ENCODE measurements around the gene KCNK18.
"Not testable (repeated sequence)": the region's sequence is repeated elsewhere in the genome, so short reads cannot be mapped to it uniquely, and the experiment has no call there.

The KCNK18 gene

DNA sequence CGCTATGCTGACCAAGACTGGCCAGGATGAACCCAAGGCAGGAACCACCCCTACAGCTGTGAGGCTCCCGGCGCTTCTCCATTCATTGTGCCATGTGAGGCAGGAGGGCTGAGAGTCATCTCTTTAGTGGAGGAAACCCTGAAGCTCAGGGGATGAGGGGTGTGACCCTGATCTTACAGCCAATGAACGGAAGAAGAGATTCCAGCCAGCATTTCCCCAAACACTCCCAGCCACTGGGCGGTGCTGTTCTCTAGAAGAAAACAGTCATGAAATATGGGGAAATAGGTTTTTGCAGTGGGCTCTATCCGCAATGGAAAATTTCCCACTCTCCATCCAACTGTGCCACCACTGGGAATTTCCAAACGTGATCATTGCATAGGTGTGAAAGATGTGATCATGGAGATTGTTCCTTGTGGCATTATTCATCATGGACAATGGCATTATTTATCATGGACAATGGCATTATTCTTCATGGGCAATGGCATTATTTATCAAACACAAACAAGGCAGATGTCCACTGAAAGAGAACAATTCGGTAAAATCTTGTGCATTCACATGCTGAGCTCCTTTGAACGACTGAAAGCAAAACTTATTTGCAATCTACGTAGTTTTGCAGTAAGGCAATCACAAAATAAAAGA is 29.6 kb downstream of the KCNK18 start:
- Histone ChIP-seq H3K36me3 (ENCODE audit: control insufficient read depth in 4 of 4, insufficient read depth in 4 of 4, low read length in 3 of 4) (no peaks in the 10 kb centered on the region), H3K27me3 (replicated peaks in 2 of 5; ENCODE audit: control insufficient read depth in 4 of 5, insufficient read depth in 5 of 5, low read length in 4 of 5) (peaks cover 0 to 3% (median 0%) of the 10 kb centered on the region in 5 experiments), H3K27ac (ENCODE audit: insufficient read depth in 1 of 2, low read depth in 1 of 2, low read length in 2 of 2, poor library complexity in 1 of 2, severe bottlenecking in 2 of 2) (no peak overlapping the region), H3K4me1 (ENCODE audit: control extremely low read depth in 1 of 4, control insufficient read depth in 4 of 4, insufficient read depth in 4 of 4, low read length in 3 of 4) (no peaks in the 10 kb centered on the region), H3K9me3 (ENCODE audit: control extremely low read depth in 1 of 5, control insufficient read depth in 4 of 5, insufficient read depth in 2 of 5, low read depth in 1 of 5, low read length in 4 of 5) (peaks cover 0 to 3% (median 0%) of the 10 kb centered on the region in 5 experiments), H3K4me3 (ENCODE audit: control insufficient read depth in 1 of 7, extremely low read depth in 1 of 7, insufficient read depth in 4 of 7, low read depth in 2 of 7, low read length in 6 of 7) (no peak overlapping the region)
- WGBS (ENCODE audit: insufficient coverage) = 7% methylated on average over 3 of the region's 10 CpGs
- ChIA-PET CTCF (interaction anchor here (0.6 to 8.7 kb wide), 25 partner anchors 9 to 1184 kb away, joined by 3 to 148 read pairs (median 5); no protein-coding TSS in a partner anchor), POLR2A (interaction anchor here (0.6 kb wide), 1 partner anchor 762 kb away, joined by 4 read pairs; no protein-coding TSS in a partner anchor)
- DNase-seq = peak; percentile 69 to 83 (median 79)

DNA sequence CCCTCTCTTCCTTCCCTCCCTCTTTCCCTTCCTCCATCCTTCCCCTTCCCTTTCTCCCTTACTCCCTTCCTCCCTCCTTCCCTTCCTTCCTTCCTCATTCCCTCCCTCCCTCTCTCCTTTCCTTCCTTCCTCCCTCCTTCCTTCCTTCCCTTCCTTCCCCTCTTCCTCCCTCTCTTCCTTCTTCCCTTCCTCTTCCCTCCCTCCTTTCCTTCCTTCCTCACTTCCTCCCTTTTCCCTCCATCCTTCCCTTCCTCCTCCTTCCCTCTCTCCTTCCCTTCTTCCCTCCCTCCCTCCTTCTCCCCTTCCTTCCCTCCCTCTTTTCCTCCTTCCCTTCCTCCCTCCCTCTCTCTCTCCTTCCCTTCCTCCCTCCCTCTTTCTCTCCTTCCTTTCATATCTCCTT is 30.9 kb downstream of the KCNK18 start:
- ChIA-PET CTCF (interaction anchor here (1.0 to 8.7 kb wide), 9 partner anchors 8 to 248 kb away, joined by 3 to 148 read pairs (median 4); no protein-coding TSS in a partner anchor), POLR2A (interaction anchor here (0.6 kb wide), 2 partner anchors 33 to 202 kb away, joined by 3 read pairs; no protein-coding TSS in a partner anchor)
- no peak overlapping the region for H3K27ac ChIP-seq (ENCODE audit: insufficient read depth in 1 of 2, low read depth in 1 of 2, low read length in 2 of 2, poor library complexity in 1 of 2, severe bottlenecking in 2 of 2)
- H3K36me3 ChIP-seq (ENCODE audit: control insufficient read depth in 4 of 4, insufficient read depth in 4 of 4, low read length in 3 of 4) = no peaks in the 10 kb centered on the region
- H3K27me3 ChIP-seq (replicated peaks in 2 of 5; ENCODE audit: control insufficient read depth in 4 of 5, insufficient read depth in 5 of 5, low read length in 4 of 5) = peaks cover 0 to 3% (median 0%) of the 10 kb centered on the region in 5 experiments
- H3K4me3 ChIP-seq (ENCODE audit: control insufficient read depth in 1 of 7, extremely low read depth in 1 of 7, insufficient read depth in 4 of 7, low read depth in 2 of 7, low read length in 6 of 7) = no peak overlapping the region
- H3K4me1 ChIP-seq (ENCODE audit: control extremely low read depth in 1 of 4, control insufficient read depth in 4 of 4, insufficient read depth in 4 of 4, low read length in 3 of 4) = no peaks in the 10 kb centered on the region
- DNase-seq = no peak
- peaks cover 0 to 3% (median 0%) of the 10 kb centered on the region in 5 experiments for H3K9me3 ChIP-seq (ENCODE audit: control extremely low read depth in 1 of 5, control insufficient read depth in 4 of 5, insufficient read depth in 2 of 5, low read depth in 1 of 5, low read length in 4 of 5)

DNA sequence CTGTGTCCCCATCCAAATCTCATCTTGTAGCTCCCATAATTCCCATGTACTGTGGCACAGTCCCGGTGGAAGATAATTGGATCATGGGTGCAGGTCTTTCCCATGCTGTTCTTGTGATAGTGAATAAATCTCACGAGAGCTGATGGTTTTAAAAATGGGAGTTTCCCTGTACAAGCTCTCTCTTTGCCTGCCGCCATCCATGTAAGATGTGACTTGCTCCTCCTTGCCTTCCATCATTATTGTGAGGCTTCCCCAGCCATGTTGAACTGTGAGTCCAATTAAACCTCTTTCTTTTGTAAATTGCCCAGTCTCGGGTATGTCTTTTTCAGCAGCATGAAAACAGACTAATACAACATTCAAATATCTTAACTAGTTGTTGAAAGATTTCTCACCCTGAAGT is 32.8 kb downstream of the KCNK18 start:
- CTCF ChIA-PET = interaction anchor here (0.6 to 8.7 kb wide), 3 partner anchors 13 to 230 kb away, joined by 4 to 148 read pairs (median 5); no protein-coding TSS in a partner anchor
- H3K27ac ChIP-seq (ENCODE audit: insufficient read depth in 1 of 2, low read depth in 1 of 2, low read length in 2 of 2, poor library complexity in 1 of 2, severe bottlenecking in 2 of 2); POLR2A ChIA-PET; H3K9me3 ChIP-seq (ENCODE audit: control extremely low read depth in 1 of 5, control insufficient read depth in 4 of 5, insufficient read depth in 2 of 5, low read depth in 1 of 5, low read length in 4 of 5); H3K4me3 ChIP-seq (ENCODE audit: control insufficient read depth in 1 of 7, extremely low read depth in 1 of 7, insufficient read depth in 4 of 7, low read depth in 2 of 7, low read length in 6 of 7); H3K4me1 ChIP-seq (ENCODE audit: control extremely low read depth in 1 of 4, control insufficient read depth in 4 of 4, insufficient read depth in 4 of 4, low read length in 3 of 4); H3K36me3 ChIP-seq (ENCODE audit: control insufficient read depth in 4 of 4, insufficient read depth in 4 of 4, low read length in 3 of 4); H3K27me3 ChIP-seq (replicated peaks in 2 of 5; ENCODE audit: control insufficient read depth in 4 of 5, insufficient read depth in 5 of 5, low read length in 4 of 5); DNase-seq: not testable (repeated sequence)
- WGBS (ENCODE audit: insufficient coverage) = 94% methylated on average over 2 of the region's 4 CpGs

DNA sequence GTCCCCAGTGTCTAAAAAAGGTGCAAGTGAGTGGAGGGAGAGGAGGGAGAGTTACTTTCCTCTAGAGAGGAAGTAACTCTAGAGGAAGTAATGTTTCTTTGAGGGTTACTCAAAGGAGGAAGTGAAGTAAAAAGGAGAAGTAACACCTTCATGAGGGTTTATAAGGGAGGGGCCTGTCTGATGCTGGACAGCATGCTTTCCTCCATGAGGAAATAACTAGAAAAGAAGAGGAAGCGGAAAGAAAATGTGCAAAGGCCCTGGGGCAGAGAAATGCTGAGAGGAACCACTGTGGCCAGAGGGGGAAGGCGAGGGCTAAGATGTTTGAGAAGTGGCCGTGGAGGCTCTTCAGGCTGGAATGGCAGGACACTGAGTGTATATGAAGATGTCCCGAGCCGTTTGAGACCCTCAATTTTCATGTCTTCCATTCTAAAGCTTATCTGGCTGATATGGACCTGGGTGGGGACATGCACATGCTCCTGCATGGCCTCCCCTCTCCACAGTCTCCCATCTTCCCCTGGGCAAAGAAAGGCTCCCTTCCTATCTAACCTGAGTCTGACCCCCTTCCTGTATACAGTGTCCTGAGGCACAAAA is 40.2 kb downstream of the KCNK18 start:
- WGBS (ENCODE audit: insufficient coverage) = 92% methylated on average over 5 of the region's 5 CpGs
- H3K27me3 ChIP-seq (replicated peaks in 2 of 5; ENCODE audit: control insufficient read depth in 4 of 5, insufficient read depth in 5 of 5, low read length in 4 of 5) = peaks cover 0 to 7% (median 0%) of the 10 kb centered on the region in 5 experiments
- H3K27ac ChIP-seq (ENCODE audit: insufficient read depth in 1 of 2, low read depth in 1 of 2, low read length in 2 of 2, poor library complexity in 1 of 2, severe bottlenecking in 2 of 2) = no peak overlapping the region
- CTCF ChIA-PET = interaction anchor here (1.4 to 2.3 kb wide), 3 partner anchors 21 to 85 kb away, joined by 4 to 13 read pairs (median 5); no protein-coding TSS in a partner anchor
- H3K4me3 ChIP-seq (ENCODE audit: control insufficient read depth in 1 of 7, extremely low read depth in 1 of 7, insufficient read depth in 4 of 7, low read depth in 2 of 7, low read length in 6 of 7) = no peak overlapping the region
- H3K9me3 ChIP-seq (ENCODE audit: control extremely low read depth in 1 of 5, control insufficient read depth in 4 of 5, insufficient read depth in 2 of 5, low read depth in 1 of 5, low read length in 4 of 5) = peaks cover 0 to 8% (median 0%) of the 10 kb centered on the region in 5 experiments
- peaks cover 0 to 26% (median 25%) of the 10 kb centered on the region in 4 experiments for H3K4me1 ChIP-seq (ENCODE audit: control extremely low read depth in 1 of 4, control insufficient read depth in 4 of 4, insufficient read depth in 4 of 4, low read length in 3 of 4)
- POLR2A ChIA-PET = no interaction called here
- H3K36me3 ChIP-seq (ENCODE audit: control insufficient read depth in 4 of 4, insufficient read depth in 4 of 4, low read length in 3 of 4) = no peaks in the 10 kb centered on the region
- peak; percentile 50 to 91 (median 82) for DNase-seq

DNA sequence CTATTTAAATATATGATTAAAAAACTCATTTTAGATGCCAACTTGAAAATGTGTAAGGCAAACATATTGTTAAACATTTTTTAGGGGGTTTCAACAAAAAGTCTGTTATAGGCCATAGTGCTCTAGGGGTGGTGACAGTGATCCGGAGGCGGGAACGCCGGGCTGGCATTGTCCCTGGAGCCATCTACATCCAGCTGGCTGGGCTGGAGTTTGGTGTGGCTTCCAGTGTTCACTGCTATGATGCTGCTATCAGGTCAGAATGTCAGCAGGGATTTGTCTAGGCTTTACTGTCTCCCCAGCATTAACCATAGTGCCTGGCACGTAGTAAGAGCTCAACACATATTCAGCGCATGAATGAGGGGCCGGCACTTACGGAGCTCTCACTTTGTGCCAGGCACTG is 41.8 kb downstream of the KCNK18 start:
- ChIA-PET POLR2A (no interaction called here), CTCF (interaction anchor here (0.9 to 2.5 kb wide), 3 partner anchors 12 to 46 kb away, joined by 3 to 15 read pairs (median 7); no protein-coding TSS in a partner anchor)
- Histone ChIP-seq H3K4me1 (ENCODE audit: control extremely low read depth in 1 of 4, control insufficient read depth in 4 of 4, insufficient read depth in 4 of 4, low read length in 3 of 4) (peaks cover 0 to 26% (median 25%) of the 10 kb centered on the region in 4 experiments), H3K27ac (ENCODE audit: insufficient read depth in 1 of 2, low read depth in 1 of 2, low read length in 2 of 2, poor library complexity in 1 of 2, severe bottlenecking in 2 of 2) (no peak overlapping the region), H3K36me3 (ENCODE audit: control insufficient read depth in 4 of 4, insufficient read depth in 4 of 4, low read length in 3 of 4) (no peaks in the 10 kb centered on the region), H3K4me3 (ENCODE audit: control insufficient read depth in 1 of 7, extremely low read depth in 1 of 7, insufficient read depth in 4 of 7, low read depth in 2 of 7, low read length in 6 of 7) (no peak overlapping the region), H3K27me3 (replicated peaks in 2 of 5; ENCODE audit: control insufficient read depth in 4 of 5, insufficient read depth in 5 of 5, low read length in 4 of 5) (peaks cover 0 to 10% (median 0%) of the 10 kb centered on the region in 5 experiments), H3K9me3 (ENCODE audit: control extremely low read depth in 1 of 5, control insufficient read depth in 4 of 5, insufficient read depth in 2 of 5, low read depth in 1 of 5, low read length in 4 of 5) (peaks cover 0 to 8% (median 0%) of the 10 kb centered on the region in 5 experiments)
- DNase-seq = no peak
- WGBS (ENCODE audit: insufficient coverage) = 94% methylated on average over 8 of the region's 8 CpGs

DNA sequence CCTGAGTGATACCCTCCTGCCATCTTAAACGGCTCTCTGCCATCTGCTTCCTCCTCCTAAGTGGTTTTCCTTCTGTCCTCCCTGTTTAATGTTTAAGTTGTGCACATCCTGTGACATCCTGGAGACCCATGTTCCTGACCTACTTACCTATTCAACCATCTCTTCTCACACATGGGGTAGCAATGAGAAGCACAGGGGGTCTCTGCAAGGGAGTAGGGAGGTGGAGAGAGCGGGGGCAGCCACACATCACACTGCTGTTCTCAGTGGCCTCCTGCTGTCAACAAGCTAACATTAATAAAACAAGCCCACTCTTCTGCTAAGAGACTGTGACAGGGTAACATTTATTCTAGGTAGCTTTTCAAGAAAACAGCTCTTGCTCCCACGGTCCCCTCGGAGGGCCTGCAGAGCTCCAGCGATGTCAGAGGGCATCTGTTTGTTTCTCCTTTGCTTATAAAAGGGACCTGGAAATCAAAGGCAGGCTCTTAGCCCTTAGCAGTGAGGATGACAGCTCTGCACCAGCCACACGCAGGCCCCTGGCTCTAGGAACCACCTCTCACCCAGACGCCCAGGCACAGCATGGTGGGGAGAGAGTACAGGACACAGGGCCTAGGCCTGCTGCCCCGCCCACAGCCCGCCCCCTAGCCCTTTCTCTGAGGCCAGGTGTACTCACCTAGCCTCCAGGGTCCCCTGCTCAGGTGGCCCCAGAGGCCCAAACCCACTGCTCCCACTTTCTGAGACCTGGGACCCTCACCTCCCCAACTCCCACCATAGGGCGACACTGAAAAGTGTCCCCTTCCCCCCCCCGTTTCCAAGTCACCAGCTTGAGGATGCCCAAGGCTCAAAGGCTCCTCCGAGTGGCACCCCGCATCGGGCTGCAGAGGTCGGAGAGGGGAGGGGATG is 42.7 kb downstream of the KCNK18 start:
- Histone ChIP-seq H3K27ac (ENCODE audit: insufficient read depth in 1 of 2, low read depth in 1 of 2, low read length in 2 of 2, poor library complexity in 1 of 2, severe bottlenecking in 2 of 2) (no peak overlapping the region), H3K4me3 (ENCODE audit: control insufficient read depth in 1 of 7, extremely low read depth in 1 of 7, insufficient read depth in 4 of 7, low read depth in 2 of 7, low read length in 6 of 7) (peak overlapping the region in 4 of 7 experiments; percentile 23 to 76 (median 64)), H3K36me3 (ENCODE audit: control insufficient read depth in 4 of 4, insufficient read depth in 4 of 4, low read length in 3 of 4) (peaks cover 0 to 6% (median 3%) of the 10 kb centered on the region in 4 experiments), H3K27me3 (replicated peaks in 2 of 5; ENCODE audit: control insufficient read depth in 4 of 5, insufficient read depth in 5 of 5, low read length in 4 of 5) (peaks cover 0 to 14% (median 0%) of the 10 kb centered on the region in 5 experiments), H3K9me3 (ENCODE audit: control extremely low read depth in 1 of 5, control insufficient read depth in 4 of 5, insufficient read depth in 2 of 5, low read depth in 1 of 5, low read length in 4 of 5) (peaks cover 0 to 8% (median 0%) of the 10 kb centered on the region in 5 experiments), H3K4me1 (ENCODE audit: control extremely low read depth in 1 of 4, control insufficient read depth in 4 of 4, insufficient read depth in 4 of 4, low read length in 3 of 4) (peaks cover 0 to 26% (median 25%) of the 10 kb centered on the region in 4 experiments)
- WGBS (ENCODE audit: insufficient coverage) = 54% methylated on average over 11 of the region's 15 CpGs
- ChIA-PET POLR2A (interaction anchor here (1.3 kb wide), 1 partner anchor 9 kb away, joined by 4 read pairs; no protein-coding TSS in a partner anchor), CTCF (interaction anchor here (1.0 to 2.5 kb wide), 5 partner anchors 13 to 82 kb away, joined by 3 to 15 read pairs (median 4); no protein-coding TSS in a partner anchor)
- DNase-seq = peak in 2 of 3 donors; percentile 52 to 70
